GM12892 (cell line): Measurements from ENCODE around the gene GRID1.

Experiments
- POLR2A ChIP-seq: IDR thresholded peaks from 2 replicates; pipeline ENCODE4 v1.6.1; 2011; ENCODE audit warnings: low read depth, low read length, control low read depth
- POLR2AphosphoS5 ChIP-seq: IDR thresholded peaks from 2 replicates; pipeline ENCODE4 v1.6.1; 2011; ENCODE audit warnings: low read depth, low read length, control low read depth
- TAF1 ChIP-seq: IDR thresholded peaks from 2 replicates; pipeline ENCODE4 v1.6.1; 2011; ENCODE audit warnings: low read depth, mild to moderate bottlenecking, control low read depth, low read length, borderline replicate concordance

DNA sequence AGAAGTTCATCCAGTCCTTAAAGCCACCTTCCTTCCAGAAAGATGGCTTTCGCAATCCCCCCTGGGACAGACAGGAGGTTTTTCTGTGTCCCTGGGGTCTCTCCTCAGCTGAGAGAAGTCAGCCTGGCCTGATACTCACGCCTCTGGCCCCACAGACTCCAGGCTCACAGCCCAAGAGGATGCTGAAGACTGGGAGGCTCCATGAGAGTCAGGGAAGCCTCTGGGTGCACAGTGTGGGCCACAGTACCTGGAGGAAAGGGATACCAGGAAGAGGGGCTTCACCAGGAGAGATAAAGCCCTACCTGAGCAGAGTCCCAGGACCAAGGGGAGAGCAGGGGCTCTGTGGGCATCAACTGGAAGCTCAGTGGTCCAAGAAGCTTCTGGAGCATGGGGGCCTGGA lies 324.4 kb downstream of the GRID1 start:
- no peak for TF ChIP-seq TAF1
- no peak for TF ChIP-seq POLR2AphosphoS5
- TF ChIP-seq POLR2A: no peak
